ENCODE data around the gene TSPYL4.

DNA sequence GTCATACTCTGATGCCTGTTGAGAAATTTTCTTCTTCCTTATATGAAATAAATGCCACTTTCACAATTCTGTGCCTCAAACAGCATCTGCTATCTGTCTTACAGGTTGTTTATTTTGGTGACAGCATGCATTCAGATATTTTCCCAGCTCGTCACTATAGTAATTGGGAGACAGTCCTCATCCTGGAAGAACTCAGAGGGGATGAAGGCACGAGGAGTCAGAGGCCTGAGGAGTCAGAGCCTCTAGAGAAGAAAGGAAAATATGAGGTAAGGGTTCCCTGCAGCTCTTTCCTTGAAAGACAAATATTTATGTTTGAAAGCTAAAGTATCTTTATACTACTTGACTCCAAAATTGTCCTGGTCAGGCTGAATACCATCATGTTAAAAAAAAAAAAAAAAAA lies 15.8 kb downstream of the TSPYL4 start:
- TF ChIP-seq, protein P1, sequence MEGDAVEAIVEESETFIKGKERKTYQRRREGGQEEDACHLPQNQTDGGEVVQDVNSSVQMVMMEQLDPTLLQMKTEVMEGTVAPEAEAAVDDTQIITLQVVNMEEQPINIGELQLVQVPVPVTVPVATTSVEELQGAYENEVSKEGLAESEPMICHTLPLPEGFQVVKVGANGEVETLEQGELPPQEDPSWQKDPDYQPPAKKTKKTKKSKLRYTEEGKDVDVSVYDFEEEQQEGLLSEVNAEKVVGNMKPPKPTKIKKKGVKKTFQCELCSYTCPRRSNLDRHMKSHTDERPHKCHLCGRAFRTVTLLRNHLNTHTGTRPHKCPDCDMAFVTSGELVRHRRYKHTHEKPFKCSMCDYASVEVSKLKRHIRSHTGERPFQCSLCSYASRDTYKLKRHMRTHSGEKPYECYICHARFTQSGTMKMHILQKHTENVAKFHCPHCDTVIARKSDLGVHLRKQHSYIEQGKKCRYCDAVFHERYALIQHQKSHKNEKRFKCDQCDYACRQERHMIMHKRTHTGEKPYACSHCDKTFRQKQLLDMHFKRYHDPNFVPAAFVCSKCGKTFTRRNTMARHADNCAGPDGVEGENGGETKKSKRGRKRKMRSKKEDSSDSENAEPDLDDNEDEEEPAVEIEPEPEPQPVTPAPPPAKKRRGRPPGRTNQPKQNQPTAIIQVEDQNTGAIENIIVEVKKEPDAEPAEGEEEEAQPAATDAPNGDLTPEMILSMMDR (conservative IDR thresholded peaks at IDR 0.05; ENCODE audit: low read length) = no peak
- TF ChIP-seq EZH2phosphoT487 (IDR thresholded peaks at IDR 0.05; ENCODE audit: borderline replicate concordance, low read depth, low read length) = no peak
